Suprapubic skin (tissue), 4 donors: ENCODE data around the gene PAF1. TPM values are rescaled to one million over a fixed set of nuclear protein-coding genes. Genes with fewer than 3 reads are reported as not detected.

Experiments used
- DNase-seq, 2 donors: peaks; one replicate each; pipeline ENCODE4 v3.0.0-alpha.2; 2019; ENCODE audit warnings: low spot score in 2 of 2
- H3K27ac ChIP-seq: fragments of 200-600 bp; sonication (generic); one replicate; pipeline ENCODE4 v1.5.1; 2019
- H3K27me3 ChIP-seq: fragments of 200-600 bp; sonication (generic); one replicate; pipeline ENCODE4 v1.5.1; 2019
- H3K36me3 ChIP-seq: fragments of 200-600 bp; sonication (generic); one replicate; pipeline ENCODE4 v1.5.1; 2019
- H3K4me1 ChIP-seq: fragments of 200-600 bp; sonication (generic); one replicate; pipeline ENCODE4 v1.5.1; 2019
- H3K4me3 ChIP-seq: fragments of 200-600 bp; sonication (generic); one replicate; pipeline ENCODE4 v1.5.1; 2019; ENCODE audit warnings: mild to moderate bottlenecking
- H3K9me3 ChIP-seq: fragments of 200-600 bp; sonication (generic); one replicate; pipeline ENCODE4 v1.5.1; 2019
- CTCF ChIP-seq, 2 donors: fragments of 200-600 bp in 1 of 2; fragments of 450-650 bp in 1 of 2; sonication (generic) in 1 of 2; IDR thresholded peaks; one replicate each; pipeline ENCODE4 v1.5.1; 2016 to 2019; ENCODE audit warnings: antibody characterized with exemption in 2 of 2, mild to moderate bottlenecking in 1 of 2, moderate library complexity in 1 of 2
- EP300 ChIP-seq: sonication (generic); formaldehyde crosslinking; IDR thresholded peaks from one replicate; pipeline ENCODE4 v1.6.1; 2017; ENCODE audit warnings: antibody characterized with exemption
- POLR2A ChIP-seq, 2 donors: fragments of 450-650 bp; IDR thresholded peaks; one replicate each; pipeline ENCODE4 v1.6.1; 2017; ENCODE audit warnings: antibody characterized with exemption in 2 of 2, mild to moderate bottlenecking in 2 of 2, moderate library complexity in 2 of 2
- POLR2AphosphoS5 ChIP-seq, 3 donors: sonication (generic); formaldehyde crosslinking; IDR thresholded peaks; one replicate each; pipeline ENCODE4 v1.6.1; 2017; ENCODE audit warnings: antibody characterized with exemption in 3 of 3
- WGBS: methylation state at CpG from one replicate; pipeline ENCODE4 v1.1.5; 2018; 5-methylcytosine and 5-hydroxymethylcytosine counted together
- total RNA-seq, 4 donors: library from RNA; depleted of rRNA; stranded (reverse); fragments of >200 nt; gene quantifications; one replicate each; pipeline ENCODE4 v1.1.0, GENCODE V29; 2016

The PAF1 gene
- total RNA-seq, 4 donors from 2014 or later: 24.8 to 42.4 (median 35.4) TPM

GRCh38 chr19:39359026-39359425 lies 31.9 kb downstream of the PAF1 start:
- Histone ChIP-seq H3K27ac (no peak overlapping the region), H3K36me3 (peaks cover 73% of the 10 kb centered on the region), H3K9me3 (no peaks in the 10 kb centered on the region), H3K27me3 (no peaks in the 10 kb centered on the region), H3K4me3 (no peak overlapping the region), H3K4me1 (peaks cover 29% of the 10 kb centered on the region)
- no peak for DNase-seq
- WGBS: over 99% methylated on average over 3 of the region's 3 CpGs
- TF ChIP-seq POLR2A (IDR thresholded peaks at IDR 0.05): no peak
- no peak for TF ChIP-seq POLR2AphosphoS5 (IDR thresholded peaks at IDR 0.05)
- no peak for TF ChIP-seq EP300
- no peak for TF ChIP-seq CTCF (IDR thresholded peaks at IDR 0.05)

- no peak for DNase-seq
- no peak overlapping the region for H3K4me3 ChIP-seq
- H3K27me3 ChIP-seq: no peaks in the 10 kb centered on the region
- no peak overlapping the region for H3K27ac ChIP-seq
- no peaks in the 10 kb centered on the region for H3K9me3 ChIP-seq
- peaks cover 80% of the 10 kb centered on the region for H3K36me3 ChIP-seq
- WGBS: 87% methylated on average over 16 of the region's 18 CpGs
- H3K4me1 ChIP-seq: peaks cover 18% of the 10 kb centered on the region
- TF ChIP-seq CTCF (IDR thresholded peaks at IDR 0.05): no peak
- TF ChIP-seq POLR2A (IDR thresholded peaks at IDR 0.05): no peak
- TF ChIP-seq EP300: no peak
- no peak for TF ChIP-seq POLR2AphosphoS5 (IDR thresholded peaks at IDR 0.05)
Measured at GRCh38 chr19:39356647-39357046, 34.3 kb downstream of the PAF1 start.

DNA sequence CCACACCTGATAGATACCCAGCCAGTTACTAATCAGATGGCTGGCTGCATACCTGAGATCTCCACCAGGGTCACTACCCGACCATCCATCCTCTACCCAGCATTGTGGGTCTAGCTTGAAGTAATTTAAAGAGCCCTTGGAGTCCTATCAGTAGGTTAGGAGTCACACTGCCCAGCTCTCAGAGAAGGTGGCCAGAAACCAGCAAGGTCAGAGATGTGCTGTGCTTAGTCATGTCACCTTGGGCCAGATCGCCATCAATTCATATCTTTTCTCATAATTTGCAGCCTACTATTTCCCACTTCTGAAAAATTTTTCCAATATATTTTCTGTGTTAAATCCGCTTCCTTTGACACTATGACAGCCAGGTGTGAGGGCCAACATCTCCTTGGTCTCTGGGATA lies 34.8 kb downstream of the PAF1 start:
- peaks cover 19% of the 10 kb centered on the region for H3K4me1 ChIP-seq
- H3K9me3 ChIP-seq: no peaks in the 10 kb centered on the region
- peaks cover 82% of the 10 kb centered on the region for H3K36me3 ChIP-seq
- DNase-seq: no peak
- 80% methylated on average over 3 of the region's 3 CpGs for WGBS
- no peaks in the 10 kb centered on the region for H3K27me3 ChIP-seq
- TF ChIP-seq POLR2A (IDR thresholded peaks at IDR 0.05) (no peak), POLR2AphosphoS5 (IDR thresholded peaks at IDR 0.05) (no peak), CTCF (IDR thresholded peaks at IDR 0.05) (no peak), EP300 (no peak)
- no peak overlapping the region for H3K27ac ChIP-seq
- H3K4me3 ChIP-seq: no peak overlapping the region

DNA sequence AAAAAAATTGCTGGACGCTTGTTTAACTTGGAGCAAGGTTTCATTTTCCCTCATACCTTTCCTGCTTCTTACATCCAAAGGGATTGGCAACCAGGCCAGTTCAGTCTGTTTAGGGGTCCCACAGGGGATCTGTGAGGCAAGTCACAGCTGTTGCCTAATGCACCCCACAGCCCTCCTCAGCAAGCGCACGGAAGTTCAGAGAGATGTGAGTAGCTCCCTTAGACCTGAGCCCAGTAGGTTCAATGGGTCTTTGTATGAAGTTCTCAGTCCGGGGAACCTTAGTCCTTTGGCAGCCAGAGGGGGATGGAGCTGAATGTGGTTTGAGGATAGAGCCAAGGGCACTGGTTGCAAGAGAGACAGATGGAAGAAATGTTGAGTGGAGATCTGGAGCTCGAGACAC lies 35.7 kb downstream of the PAF1 start:
- Histone ChIP-seq H3K4me1 (peaks cover 27% of the 10 kb centered on the region), H3K27me3 (no peaks in the 10 kb centered on the region), H3K27ac (no peak overlapping the region), H3K4me3 (no peak overlapping the region), H3K36me3 (peaks cover 80% of the 10 kb centered on the region), H3K9me3 (no peaks in the 10 kb centered on the region)
- whole genome bisulfite sequencing: 92% methylated on average over 5 of the region's 5 CpGs
- DNase-seq: no peak
- TF ChIP-seq CTCF (IDR thresholded peaks at IDR 0.05): no peak
- TF ChIP-seq EP300: no peak
- no peak for TF ChIP-seq POLR2AphosphoS5 (IDR thresholded peaks at IDR 0.05)
- TF ChIP-seq POLR2A (IDR thresholded peaks at IDR 0.05): no peak

GRCh38 chr19:39352381-39353255 lies 38.3 kb downstream of the PAF1 start:
- H3K4me3 ChIP-seq: peak overlapping the region; percentile 5
- H3K27ac ChIP-seq: peak overlapping the region; percentile 52
- no peaks in the 10 kb centered on the region for H3K9me3 ChIP-seq
- no peak for DNase-seq
- H3K27me3 ChIP-seq: no peaks in the 10 kb centered on the region
- H3K36me3 ChIP-seq: peaks cover 72% of the 10 kb centered on the region
- H3K4me1 ChIP-seq: peaks cover 35% of the 10 kb centered on the region
- WGBS: 64% methylated on average over 12 of the region's 12 CpGs
- TF ChIP-seq POLR2A (IDR thresholded peaks at IDR 0.05) (no peak), POLR2AphosphoS5 (IDR thresholded peaks at IDR 0.05) (no peak), CTCF (IDR thresholded peaks at IDR 0.05) (no peak)
